K562 (cell line): ENCODE results near the gene FAM151A. TPM values are rescaled to one million over a fixed set of nuclear protein-coding genes. Genes with fewer than 3 reads are reported as not detected.

Source experiments
- ATAC-seq: fragments of 200-7000 bp; cut with Tn5 transposase; 3 replicates; pipeline ENCODE4 v1.9.1; 2020; ENCODE audit warnings: moderate library complexity
- BruUV-seq: library from RNA; stranded (reverse); fragments of 400-500 nt; replicated peaks from 2 replicates; lab custom pipeline; 2021; lab: Mats Ljungman, UMichigan
- CTCF ChIA-PET: fragments of 300-600 bp; formaldehyde crosslinking; extraction: SDS; loops from one replicate; lab custom pipeline; 2021; ENCODE audit warnings: low intra/inter-chr PET ratio; lab: Yijun Ruan, JAX
- POLR2A ChIA-PET: fragments of 300-600, 350-650 bp; sonication (Branson Sonifier 250); formaldehyde crosslinking; extraction: SDS; loops from one replicate; lab custom pipeline; 2021; ENCODE audit warnings: antibody characterized with exemption, inconsistent platforms; lab: Yijun Ruan, JAX
- DNase-seq, 4 experiments: peaks; one replicate each; pipeline versions ENCODE4 v3.0.0 to v3.0.0-alpha.2; 2011 to 2018; ENCODE audit warnings: low spot score in 3 of 4, mixed read lengths in 3 of 4; ENCODE audit errors: extremely low read depth in 1 of 4
- FAIRE-seq: peaks from 2 replicates; lab custom pipeline; 2011; peaks lifted over from hg19 to GRCh38; lab: Jason Lieb, UNC
- H2AFZ ChIP-seq: 2 replicates; pipeline ENCODE4 v1.6.0; 2011; ENCODE audit warnings: low read depth, low read length, control low read depth, inconsistent platforms
- H3K27ac ChIP-seq: fragments of 200-600 bp; 3 replicates; pipeline ENCODE4 v1.8.0; 2011; ENCODE audit warnings: low read depth, mild to moderate bottlenecking, control low read depth, inconsistent platforms, low read length, moderate library complexity, mixed read lengths; ENCODE audit errors: extremely low read depth
- H3K27me3 ChIP-seq, 2 experiments: fragments of 300-600 bp in 1 of 2; 2 replicates in 1 of 2; 3 replicates in 1 of 2; pipeline versions ENCODE4 v1.6.0 to v1.8.0; 2011; ENCODE audit warnings: inconsistent platforms in 2 of 2, low read length in 2 of 2, mild to moderate bottlenecking in 1 of 2, mixed read lengths in 1 of 2, moderate library complexity in 1 of 2; ENCODE audit not compliant: control insufficient read depth in 2 of 2, insufficient read depth in 2 of 2
- H3K36me3 ChIP-seq: fragments of 300-600 bp; 3 replicates; pipeline ENCODE4 v1.8.0; 2011; ENCODE audit warnings: mild to moderate bottlenecking, low read length, inconsistent platforms; ENCODE audit not compliant: control insufficient read depth, insufficient read depth
- H3K4me1 ChIP-seq, 2 experiments: fragments of 200-600 bp in 1 of 2; replicated peaks in 1 of 2; 2 replicates in 1 of 2; 3 replicates in 1 of 2; pipeline versions ENCODE4 v1.5.1 to v1.8.0; 2011; ENCODE audit warnings: inconsistent platforms in 2 of 2, low read length in 2 of 2, mild to moderate bottlenecking in 1 of 2, mixed read lengths in 1 of 2, moderate library complexity in 1 of 2; ENCODE audit not compliant: control insufficient read depth in 2 of 2, insufficient read depth in 2 of 2
- H3K4me2 ChIP-seq: 2 replicates; pipeline ENCODE4 v1.6.1; 2011; ENCODE audit warnings: low read length, control low read depth, inconsistent platforms, mixed read lengths; ENCODE audit not compliant: insufficient read depth
- H3K4me3 ChIP-seq: fragments of 200-600 bp; sonication (generic), shearing (Covaris generic); 2 replicates; pipeline ENCODE4 v1.5.1; 2016; ENCODE audit warnings: control low read depth, inconsistent platforms
- H3K79me2 ChIP-seq: fragments of 200-600 bp; 3 replicates; pipeline ENCODE4 v1.8.0; 2011; ENCODE audit warnings: low read length, inconsistent platforms; ENCODE audit not compliant: control insufficient read depth, insufficient read depth
- H3K9ac ChIP-seq, 2 experiments: 2 replicates each; pipeline versions ENCODE4 v1.6.0 to v1.6.1; 2011; ENCODE audit warnings: low read depth in 2 of 2, low read length in 2 of 2, control low read depth in 1 of 2, inconsistent platforms in 1 of 2, mild to moderate bottlenecking in 1 of 2, mixed read lengths in 1 of 2; ENCODE audit not compliant: insufficient read depth in 1 of 2
- H3K9me1 ChIP-seq: one replicate; pipeline ENCODE4 v1.6.0; 2011; ENCODE audit warnings: inconsistent platforms, mild to moderate bottlenecking, low read length, moderate library complexity; ENCODE audit not compliant: control insufficient read depth, insufficient read depth
- H3K9me3 ChIP-seq: replicated peaks from 2 replicates; pipeline ENCODE4 v1.5.1; 2011; ENCODE audit warnings: low read depth, low read length, inconsistent platforms; ENCODE audit not compliant: control insufficient read depth, insufficient read depth
- H4K20me1 ChIP-seq: replicated peaks from 2 replicates; pipeline ENCODE4 v1.6.1; 2011; ENCODE audit warnings: low read length, inconsistent platforms, mixed read lengths; ENCODE audit not compliant: control insufficient read depth, insufficient read depth
- AFF1 ChIP-seq, 2 experiments: fragments of 450-650 bp; IDR thresholded peaks; 2 replicates each; pipeline ENCODE4 v1.6.1; 2018; ENCODE audit warnings: mild to moderate bottlenecking in 2 of 2, low read depth in 1 of 2; ENCODE audit not compliant: partially characterized antibody in 2 of 2
- ESRRB ChIP-seq: fragments of 250-450 bp; sonication (Bioruptor Pico); IDR thresholded peaks from 2 replicates; pipeline ENCODE4 v1.5.0; 2020; ENCODE audit warnings: mild to moderate bottlenecking, moderate library complexity, borderline replicate concordance
- FOXO4 ChIP-seq: fragments of 450-650 bp; formaldehyde crosslinking; IDR thresholded peaks from 2 replicates; pipeline ENCODE4 v1.4.0; 2020; ENCODE audit warnings: mild to moderate bottlenecking, moderate library complexity
- HMGXB4 ChIP-seq: sonication (generic); formaldehyde crosslinking; IDR thresholded peaks from 2 replicates; pipeline ENCODE4 v1.8.1; 2023; ENCODE audit warnings: mild to moderate bottlenecking, missing genetic modification reagents
- IRF1 ChIP-seq: sonication (generic); formaldehyde crosslinking; IDR thresholded peaks from 2 replicates; pipeline ENCODE4 v1.8.0; 2022; ENCODE audit warnings: missing genetic modification reagents, mild to moderate bottlenecking, borderline replicate concordance
- RBM15 ChIP-seq: fragments of 200-400 bp; formaldehyde crosslinking; IDR thresholded peaks from 2 replicates; pipeline ENCODE4 v1.6.1; 2018; ENCODE audit warnings: mild to moderate bottlenecking, low read length, moderate library complexity; ENCODE audit not compliant: insufficient read depth
- SAFB ChIP-seq: fragments of 200-400 bp; formaldehyde crosslinking; IDR thresholded peaks from 2 replicates; pipeline ENCODE4 v1.6.1; 2017; ENCODE audit warnings: low read depth, low read length, borderline replicate concordance
- SMARCB1 ChIP-seq: IDR thresholded peaks from 2 replicates; pipeline ENCODE4 v1.6.1; 2011; ENCODE audit warnings: improper control_type of control experiment, low read depth; ENCODE audit not compliant: insufficient read length
- TCF3 ChIP-seq: sonication (generic); formaldehyde crosslinking; IDR thresholded peaks from 2 replicates; pipeline ENCODE4 v1.4.0; 2020; ENCODE audit warnings: mild to moderate bottlenecking, missing genetic modification reagents
- ZFP30 ChIP-seq: fragments of 250-450 bp; sonication (Bioruptor Pico); IDR thresholded peaks from 2 replicates; pipeline ENCODE4 v1.8.0; 2022; ENCODE audit warnings: moderate library complexity, mild to moderate bottlenecking, inconsistent platforms, borderline replicate concordance
- ZNF174 ChIP-seq: fragments of 250-450 bp; sonication (Bioruptor Pico); IDR thresholded peaks from 2 replicates; pipeline ENCODE4 v1.4.0; 2020; ENCODE audit warnings: mild to moderate bottlenecking
- ZNF24 ChIP-seq: fragments of 450-650 bp; IDR thresholded peaks from 2 replicates; pipeline ENCODE4 v1.6.1; 2016
- WGBS: fragments of 100-300 bp; shearing (Covaris generic); methylation state at CpG from one replicate; pipeline ENCODE4 v1.1.6; 2016; ENCODE audit warnings: low coverage, mixed read lengths; ENCODE audit not compliant: insufficient coverage; ENCODE audit errors: missing lambda C conversion rate; 5-methylcytosine and 5-hydroxymethylcytosine counted together
- in situ Hi-C: fragments of 300-500 bp; cut with MboI; formaldehyde crosslinking; loops from 4 replicates; pipeline ENCODE4 v1.15.0; 2018; ENCODE audit warnings: inconsistent platforms, mixed read lengths
- intact Hi-C: fragments of 100-400 bp; cut with micrococcal nuclease; formaldehyde crosslinking; loops from 2 replicates; pipeline ENCODE4 v1.14.2; 2022
- polyA plus RNA-seq, 8 experiments: library from polyadenylated mRNA; depleted of rRNA in 4 of 8; stranded (reverse) in 5 of 8; unstranded in 3 of 8; fragments of >200 nt; fragmentation: Nextera tagmentation in 2 of 8; fragmentation: Illumina TruSeq in 1 of 8; extraction: Ambion mirVana in 2 of 8; extraction: Trizol in 1 of 8; gene quantifications; 2 replicates each; pipeline versions ENCODE4 v1.2.1 to v1.2.3, GENCODE V29; 2011 to 2014; ENCODE audit warnings: inconsistent platforms in 1 of 8, missing spikeins in 1 of 8
- total RNA-seq, 7 experiments: library from RNA; depleted of rRNA in 6 of 7; stranded (reverse); fragments of >200 nt in 6 of 7; fragmentation: Illumina TruSeq in 2 of 7; extraction: Trizol in 2 of 7; gene quantifications; 2 replicates each; pipeline versions ENCODE4 v1.2.1 to v1.2.3, GENCODE V29; 2011 to 2021; ENCODE audit warnings: low replicate concordance in 1 of 7

The FAM151A gene
- total and polyA plus RNA-seq, 9 of the 15 experiments (the other 6 are each of a cell fraction or from before 2014, with no cell fraction given) = not detected

- TF ChIP-seq FOXO4 (CRISPR knock-in tag) = no peak
- TF ChIP-seq HMGXB4 (CRISPR knock-in tag) = no peak
- TF ChIP-seq ESRRB (CRISPR knock-in tag) = no peak
- TF ChIP-seq ZFP30 = no peak
Measured at GRCh38 chr1:54591127-54591756, 32.1 kb downstream of the FAM151A start (continued).

- H3K4me3 ChIP-seq = no peak overlapping the region
- no peak for ATAC-seq
- no peak for DNase-seq
- no peaks in the 10 kb centered on the region for H3K9me3 ChIP-seq
- H2AFZ ChIP-seq = no peak overlapping the region
- WGBS = 11% methylated on average over 2 of the region's 2 CpGs
- H3K9ac ChIP-seq = no peak overlapping the region
- H3K79me2 ChIP-seq = no peaks in the 10 kb centered on the region
- no TSS peak for BruUV-seq
- H3K27me3 ChIP-seq = peaks cover 14 to 32% of the 10 kb centered on the region in 2 experiments; a peak in 4 of 5 replicates
- no peaks in the 10 kb centered on the region for H4K20me1 ChIP-seq
- H3K4me2 ChIP-seq = no peak overlapping the region
- FAIRE-seq = no peak
- H3K9me1 ChIP-seq = no peaks in the 10 kb centered on the region
- no peak overlapping the region for H3K27ac ChIP-seq
- in situ Hi-C loops (no loop called here), intact Hi-C loops (no loop called here)
- H3K4me1 ChIP-seq = peaks cover 0 to 5% of the 10 kb centered on the region in 2 experiments; a peak in 1 of 5 replicates
- ChIA-PET CTCF (no interaction called here), POLR2A (interaction anchor here (1.2 to 4.3 kb wide), 2 partner anchors 9 to 41 kb away, joined by 3 to 14 read pairs; partner anchors contain the start of gene ACOT11)
- no peaks in the 10 kb centered on the region for H3K36me3 ChIP-seq
- TF ChIP-seq SAFB (no peak), IRF1 (CRISPR knock-in tag) (no peak), AFF1 (IDR thresholded peaks at IDR 0.05; ENCODE audit: low read depth in 1 of 2, partially characterized antibody in 2 of 2) (no peak), RBM15 (no peak), ZNF174 (no peak), TCF3 (CRISPR knock-in tag) (no peak), SMARCB1 (no peak), ZNF24 (no peak)
Measured at GRCh38 chr1:54588377-54588776, 34.9 kb downstream of the FAM151A start.
